NCI-H69 (cell line): Measurements from ENCODE around the gene ULBP2.
"Not testable (repeated sequence)": the region's sequence is repeated elsewhere in the genome, so short reads cannot be mapped to it uniquely, and the experiment has no call there.

Source experiments
- DNase-seq: peaks from one replicate; lab custom pipeline; 2025; lab: John Stamatoyannopoulos, UW

The ULBP2 gene

DNA sequence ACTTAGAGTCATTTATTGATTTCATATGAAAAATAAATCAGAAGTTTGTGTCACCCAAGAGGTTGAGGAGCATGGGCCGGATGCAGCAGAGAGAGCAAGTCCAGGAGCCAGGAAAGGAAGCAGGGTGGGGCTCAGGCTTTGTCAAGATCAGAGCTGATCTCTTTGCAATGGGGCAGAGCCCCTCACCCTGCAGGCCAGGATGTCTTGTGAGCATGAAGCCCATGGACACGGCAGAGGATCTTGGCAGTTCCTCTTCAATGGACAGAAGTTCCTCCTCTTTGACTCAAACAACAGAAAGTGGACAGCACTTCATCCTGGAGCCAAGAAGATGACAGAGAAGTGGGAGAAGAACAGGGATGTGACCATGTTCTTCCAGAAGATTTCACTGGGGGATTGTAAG is 27.1 kb downstream of the ULBP2 start:
- DNase-seq: not testable (repeated sequence)

DNA sequence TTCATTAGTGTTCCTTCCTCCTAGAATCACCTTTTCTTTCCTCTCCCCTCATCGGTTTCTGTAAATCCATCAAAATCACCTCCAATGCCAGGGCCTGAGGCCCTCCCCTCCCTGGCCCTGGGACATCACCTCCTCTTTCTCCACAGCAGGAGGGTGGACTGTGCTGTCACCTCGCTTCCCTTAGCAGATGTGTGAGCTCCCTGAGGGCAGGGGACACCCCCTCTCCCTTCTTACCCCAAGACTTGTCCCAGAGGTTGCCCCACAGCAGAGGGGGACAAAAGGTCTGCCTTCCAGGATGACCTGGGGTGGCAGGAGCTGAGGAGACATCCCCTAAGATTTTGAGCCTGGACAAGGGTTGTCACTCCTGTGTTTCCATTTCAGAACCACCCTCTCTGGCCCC is 27.8 kb downstream of the ULBP2 start:
- no peak for DNase-seq

DNA sequence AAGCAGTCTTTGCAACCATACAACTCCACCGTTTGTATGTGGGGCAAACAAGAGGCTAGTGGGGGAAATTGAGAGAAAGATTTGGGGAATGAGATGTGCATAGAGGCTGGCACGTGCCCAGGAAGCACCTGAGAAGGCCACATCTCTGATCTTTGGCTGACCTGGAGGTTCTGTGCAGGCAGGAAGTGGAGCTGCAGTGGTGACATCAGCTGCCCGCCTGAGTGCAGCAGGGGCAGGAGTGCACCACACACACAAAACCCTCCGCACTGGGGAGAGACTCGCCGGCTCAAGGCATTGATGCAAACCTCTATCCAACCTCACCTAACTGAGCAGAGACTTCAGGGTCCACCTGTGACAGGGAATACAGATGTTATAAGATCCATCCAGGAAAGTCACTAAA is 32.6 kb downstream of the ULBP2 start:
- DNase-seq: not testable (repeated sequence)

GRCh38 chr6:149974825-149975224 is 33.0 kb downstream of the ULBP2 start:
- DNase-seq: no peak

DNA sequence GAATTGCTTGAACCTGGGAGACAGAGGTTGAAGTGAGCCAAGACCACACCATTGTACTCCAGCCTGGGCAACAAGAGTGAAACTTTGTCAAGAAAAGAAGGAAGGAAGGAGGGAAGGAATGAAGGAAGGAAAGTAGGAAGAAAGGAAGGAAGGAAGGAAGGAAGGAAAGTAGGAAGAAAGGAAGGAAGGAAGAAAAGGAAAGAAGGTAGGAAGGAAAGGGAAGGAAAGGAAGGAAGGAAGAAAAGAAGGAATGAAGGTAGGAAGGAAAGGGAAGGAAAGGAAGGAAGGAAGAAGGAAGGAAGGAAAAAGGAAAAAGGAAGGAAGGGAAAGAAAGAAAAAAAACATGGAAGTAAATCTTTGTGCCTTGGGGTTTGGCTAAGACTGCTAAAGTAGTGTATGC is 33.6 kb downstream of the ULBP2 start:
- DNase-seq: no peak

- DNase-seq: no peak
These were observed 35.4 kb downstream of the ULBP2 start for GRCh38 chr6:149977221-149977620.

DNA sequence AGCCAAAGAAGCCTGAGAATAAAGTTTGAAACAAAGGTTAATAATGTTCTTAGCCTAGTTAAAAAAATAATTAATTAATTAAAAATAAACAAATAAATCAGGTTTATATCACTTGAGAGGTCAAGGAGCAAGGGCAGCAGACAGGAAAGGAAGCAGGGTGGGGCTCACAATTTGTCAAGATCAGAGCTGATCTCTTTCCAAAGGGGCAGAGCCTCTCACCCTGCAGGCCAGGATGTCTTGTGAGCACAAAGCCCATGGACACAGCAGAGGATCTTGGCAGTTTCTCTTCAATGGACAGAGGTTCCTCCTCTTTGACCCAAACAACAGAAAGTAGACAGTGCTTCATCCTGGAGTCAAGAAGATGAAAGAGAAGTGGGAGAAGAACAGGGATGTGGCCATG is 36.8 kb downstream of the ULBP2 start:
- DNase-seq: no peak

DNA sequence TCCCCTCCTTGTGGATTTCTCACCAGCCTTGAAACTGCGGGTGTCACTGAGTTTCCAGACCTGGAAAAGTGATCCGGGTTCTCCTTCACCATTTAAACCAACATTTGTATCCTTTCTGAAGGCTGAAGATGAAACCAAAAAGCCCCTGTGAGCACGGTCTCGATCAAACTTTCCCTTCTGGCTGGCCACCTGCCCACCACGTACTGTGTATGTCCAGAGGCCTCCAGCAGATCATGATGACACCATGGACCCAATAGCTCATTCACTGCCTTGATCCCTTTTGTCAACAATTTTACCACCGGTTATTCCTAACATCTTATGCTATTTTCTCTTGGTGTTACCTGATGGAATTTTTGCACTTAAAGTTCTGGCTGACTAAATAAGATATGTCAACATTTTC is 37.5 kb downstream of the ULBP2 start:
- DNase-seq: no peak

DNA sequence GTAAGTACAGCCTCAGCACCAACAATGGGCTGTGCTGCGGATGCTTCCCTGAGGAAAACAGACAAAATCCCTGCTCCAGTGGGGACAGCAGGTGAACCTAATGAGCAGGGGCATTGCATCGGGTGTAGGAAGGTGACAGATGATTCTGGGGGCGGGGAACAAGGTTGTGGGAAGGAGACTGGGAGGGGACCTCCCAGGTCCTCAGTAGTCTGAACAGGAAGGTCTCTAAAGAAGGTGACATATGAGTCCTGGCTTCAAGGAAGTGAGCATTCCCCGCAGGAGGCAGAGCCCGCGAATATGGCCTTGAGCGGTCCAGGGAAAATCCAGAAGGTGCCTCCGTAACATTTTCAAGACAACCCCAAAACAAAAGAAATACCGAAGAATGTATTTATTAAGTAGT is 41.3 kb downstream of the ULBP2 start:
- DNase-seq: no peak

- no peak for DNase-seq
These were observed 43.0 kb downstream of the ULBP2 start for GRCh38 chr6:149984773-149985172.

GRCh38 chr6:149985481-149985937 is 43.7 kb downstream of the ULBP2 start:
- DNase-seq: no peak

DNA sequence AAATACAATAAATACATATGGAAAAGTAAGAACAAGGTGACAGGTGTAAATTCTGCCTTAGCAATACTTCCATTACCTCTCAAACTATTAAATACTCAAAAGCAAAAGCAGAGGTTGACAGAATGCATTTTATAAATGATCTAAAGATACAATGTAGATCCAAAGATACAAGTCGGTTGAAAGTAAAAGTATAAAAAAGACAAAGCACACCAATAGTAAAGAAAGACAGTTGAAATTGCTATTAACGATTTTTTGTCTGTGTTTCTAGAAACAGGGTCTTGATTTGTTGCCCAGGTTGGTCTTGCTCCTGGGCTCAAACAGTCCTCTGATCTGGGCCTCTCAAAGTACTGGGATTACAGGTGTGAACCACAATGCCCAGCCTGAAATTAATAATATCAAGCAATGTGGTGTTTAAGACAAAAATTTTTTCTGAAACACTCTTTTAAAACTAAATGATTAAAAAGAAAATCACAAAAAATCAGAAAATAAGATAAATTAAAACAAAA is 45.8 kb downstream of the ULBP2 start:
- no peak for DNase-seq

- DNase-seq: no peak
These were observed 46.9 kb downstream of the ULBP2 start for GRCh38 chr6:149988550-149989346.

DNA sequence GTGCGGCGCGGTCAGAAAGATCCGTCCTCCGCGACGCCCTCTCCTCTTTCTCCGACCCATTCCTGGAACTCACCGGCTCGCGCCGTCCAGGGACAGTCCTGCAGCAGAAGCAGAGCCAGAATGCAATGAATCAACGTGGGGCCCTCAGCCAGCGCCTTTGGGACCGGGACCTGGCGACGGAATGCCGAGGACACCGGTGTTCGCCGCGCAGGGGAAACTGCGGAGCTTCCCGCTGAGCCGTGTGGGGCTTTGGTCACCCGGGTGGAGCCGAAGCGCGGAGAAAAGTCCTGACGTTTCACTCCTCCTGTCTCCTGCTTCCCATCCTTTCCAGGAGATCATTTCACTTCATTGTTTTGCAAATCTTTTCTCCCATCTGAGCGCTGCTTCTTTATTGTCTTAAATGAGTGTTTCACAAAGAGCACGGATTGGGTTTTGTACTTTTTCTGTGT is 48.4 kb downstream of the ULBP2 start:
- peak; percentile 29 for DNase-seq

DNA sequence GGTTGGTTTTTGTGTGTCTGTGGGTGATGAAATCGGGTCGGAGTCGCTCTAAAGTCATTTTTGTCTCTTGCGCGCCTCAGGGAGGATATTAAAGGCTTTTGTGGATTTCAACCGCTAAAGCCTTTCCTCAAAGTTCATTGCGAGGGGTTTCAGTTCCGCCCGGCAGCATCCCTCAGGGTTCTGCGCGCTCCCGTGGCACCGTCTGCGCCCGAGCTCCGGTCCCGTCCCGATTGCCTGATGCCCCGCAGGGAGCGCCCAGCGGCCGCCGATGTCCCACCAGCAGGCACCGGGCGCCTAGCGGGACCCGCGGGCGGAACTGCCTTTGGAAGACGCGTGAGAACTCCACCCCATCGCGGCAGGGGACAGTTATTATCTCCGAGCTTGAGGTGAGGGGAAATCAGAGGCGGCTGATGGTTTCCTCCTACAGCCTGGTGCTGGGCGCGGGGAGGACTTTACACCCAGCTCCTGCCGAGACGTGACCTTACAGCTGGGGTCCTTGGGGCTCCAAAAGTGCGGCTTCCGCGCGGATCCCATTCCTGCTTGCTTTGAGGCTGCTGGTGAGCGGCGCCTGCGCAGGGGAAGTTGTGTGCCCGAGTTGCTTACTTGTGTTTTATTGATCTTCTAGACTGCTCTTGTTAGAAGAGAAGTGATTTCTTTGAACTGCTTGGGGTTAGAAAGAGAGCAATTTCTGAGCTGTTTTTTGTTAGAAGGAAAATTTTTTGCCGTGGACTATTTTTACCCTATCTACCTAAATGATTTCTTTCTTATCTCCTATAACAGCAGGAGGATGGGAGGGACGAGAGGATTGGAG is 49.1 kb downstream of the ULBP2 start:
- peak; percentile 75 for DNase-seq

DNA sequence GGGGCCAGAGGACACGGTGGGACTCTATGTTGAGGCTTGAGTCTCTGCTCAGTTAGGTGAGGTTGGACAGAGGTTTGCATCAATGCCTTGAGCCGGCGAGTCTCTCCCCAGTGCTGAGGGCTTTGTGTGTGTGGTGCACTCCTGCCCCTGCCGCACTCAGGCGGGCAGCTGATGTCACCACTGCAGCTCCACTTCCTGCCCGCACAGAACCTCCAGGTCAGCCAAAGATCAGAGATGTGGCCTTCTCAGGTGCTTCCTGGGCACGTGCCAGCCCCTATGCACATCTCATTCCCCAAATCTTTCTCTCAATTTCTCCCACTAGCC is 49.6 kb downstream of the ULBP2 start:
- peak; percentile 7 for DNase-seq

GRCh38 chr6:149991838-149992237 is 50.0 kb downstream of the ULBP2 start:
- DNase-seq: no peak

DNA sequence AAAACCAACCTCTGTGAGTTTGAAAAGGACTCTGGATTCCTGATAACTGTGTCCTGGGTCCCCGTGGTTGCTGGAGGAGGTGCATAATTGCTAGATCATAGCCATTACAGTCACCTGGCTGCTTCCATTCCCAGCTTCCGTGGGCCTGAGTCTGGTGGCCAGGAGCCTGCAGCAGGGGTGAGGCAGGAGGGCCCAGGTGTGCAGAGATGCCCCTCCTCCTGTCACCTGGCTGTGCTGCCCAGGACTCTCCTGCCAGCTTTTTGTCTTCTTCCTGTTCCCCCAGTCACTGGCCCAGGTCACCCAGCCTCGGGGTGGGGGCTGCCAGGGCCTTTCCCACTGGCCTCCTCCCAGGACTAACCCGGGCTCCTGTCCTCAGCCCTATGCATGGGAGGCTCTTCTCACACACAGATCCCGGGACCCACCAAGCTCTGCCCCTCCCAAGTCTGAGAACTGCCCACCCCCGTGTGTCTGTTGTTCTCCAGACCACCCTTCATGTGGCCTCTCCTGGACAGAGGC is 53.5 kb downstream of the ULBP2 start:
- peak; percentile 7 for DNase-seq

GRCh38 chr6:149995971-149996370 is 54.2 kb downstream of the ULBP2 start:
- no peak for DNase-seq
